Superior temporal gyrus (tissue), 1 donor: ENCODE measurements around the gene IFT88.

Experiments
- DNase-seq: peaks from one replicate; pipeline ENCODE4 v3.0.0-alpha.2; 2016; ENCODE audit errors: extremely low spot score

The IFT88 gene

GRCh38 chr13:20715330-20715712 lies 148.4 kb downstream of the IFT88 start:
- peak; percentile 35 for DNase-seq

GRCh38 chr13:20716951-20717350 lies 150.0 kb downstream of the IFT88 start:
- no peak for DNase-seq

- no peak for DNase-seq
Measured at GRCh38 chr13:20717581-20718542, 150.9 kb downstream of the IFT88 start.

- DNase-seq = no peak
Measured at GRCh38 chr13:20718958-20719566, 152.1 kb downstream of the IFT88 start.

GRCh38 chr13:20719783-20720182 lies 152.8 kb downstream of the IFT88 start:
- DNase-seq = no peak

- DNase-seq = no peak
Measured at GRCh38 chr13:20720499-20720898, 153.5 kb downstream of the IFT88 start.

GRCh38 chr13:20721058-20721453 lies 154.1 kb downstream of the IFT88 start:
- no peak for DNase-seq

- no peak for DNase-seq
Measured at GRCh38 chr13:20721454-20722357, 154.7 kb downstream of the IFT88 start.

GRCh38 chr13:20727856-20728255 lies 160.9 kb downstream of the IFT88 start:
- DNase-seq = no peak

- DNase-seq = no peak
Measured at GRCh38 chr13:20728579-20729311, 161.8 kb downstream of the IFT88 start.

GRCh38 chr13:20729633-20730585 lies 163.0 kb downstream of the IFT88 start:
- no peak for DNase-seq

- no peak for DNase-seq
Measured at GRCh38 chr13:20738616-20739015, 171.7 kb downstream of the IFT88 start.

- no peak for DNase-seq
Measured at GRCh38 chr13:20740021-20740420, 173.1 kb downstream of the IFT88 start.
